Stimulated activated effector memory CD8-positive, alpha-beta T cell treated with anti-CD3 and anti-CD28 coated beads, Interleukin-12 subunit alpha, Interleukin-12 subunit beta, amount 100 ng/mL, for 72 hours (primary cell): ENCODE measurements around the gene PLPP3.

Experiments used
- ATAC-seq: fragments of 150-1000 bp; cut with Tn5 transposase; 2 replicates; pipeline ENCODE4 v1.10.0; 2021
- DNase-seq, 2 donors: peaks; one replicate each; pipeline ENCODE4 v3.0.0; 2021 to 2022; ENCODE audit warnings: low spot score in 2 of 2
- H3K27ac Mint-ChIP-seq: one replicate; pipeline ENCODE4 v1.8.0; 2022; ENCODE audit warnings: mild to moderate bottlenecking, mixed read lengths
- H3K36me3 Mint-ChIP-seq: one replicate; pipeline ENCODE4 v1.8.0; 2022; ENCODE audit warnings: mild to moderate bottlenecking, mixed read lengths
- H3K4me1 Mint-ChIP-seq: one replicate; pipeline ENCODE4 v1.8.0; 2022; ENCODE audit warnings: mixed read lengths
- H3K4me3 Mint-ChIP-seq: one replicate; pipeline ENCODE4 v1.8.0; 2022; ENCODE audit warnings: mild to moderate bottlenecking, mixed read lengths
- H3K9me3 Mint-ChIP-seq: one replicate; pipeline ENCODE4 v1.8.0; 2022; ENCODE audit warnings: mixed read lengths

Gene PLPP3

DNA sequence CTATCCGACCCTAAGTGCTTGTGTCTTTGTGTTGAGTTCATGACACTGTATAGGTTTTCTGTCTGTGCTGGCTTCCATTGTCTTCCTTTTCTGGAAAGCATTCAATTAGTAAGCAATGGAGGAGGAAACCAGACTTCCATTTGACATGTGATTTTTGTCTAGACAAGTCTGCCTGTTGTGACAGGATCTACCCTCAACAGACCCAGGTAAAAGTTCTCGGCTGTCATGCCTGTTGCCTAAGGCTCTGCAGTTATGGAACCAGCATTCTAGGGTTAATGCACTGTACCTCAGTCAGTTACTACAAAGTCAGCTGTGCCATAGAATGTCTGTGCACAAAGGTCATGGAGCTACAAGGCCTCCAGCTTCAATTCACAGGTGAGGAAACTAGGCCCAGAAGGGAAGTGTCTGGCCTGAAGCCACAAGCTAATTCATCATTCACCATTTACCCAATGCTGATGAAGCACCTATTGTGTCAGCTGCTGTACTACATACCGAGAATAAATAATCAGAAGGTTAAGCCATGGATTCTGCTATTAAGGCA, 72.3 kb downstream of the PLPP3 start:
- no peaks in the 10 kb centered on the region for H3K36me3 Mint-ChIP-seq
- H3K27ac Mint-ChIP-seq, result no peak overlapping the region
- DNase-seq (no peak), ATAC-seq (no peak)
- H3K4me1 Mint-ChIP-seq, result no peaks in the 10 kb centered on the region
- no peak overlapping the region for H3K4me3 Mint-ChIP-seq
- H3K9me3 Mint-ChIP-seq, result peaks cover 9% of the 10 kb centered on the region

DNA sequence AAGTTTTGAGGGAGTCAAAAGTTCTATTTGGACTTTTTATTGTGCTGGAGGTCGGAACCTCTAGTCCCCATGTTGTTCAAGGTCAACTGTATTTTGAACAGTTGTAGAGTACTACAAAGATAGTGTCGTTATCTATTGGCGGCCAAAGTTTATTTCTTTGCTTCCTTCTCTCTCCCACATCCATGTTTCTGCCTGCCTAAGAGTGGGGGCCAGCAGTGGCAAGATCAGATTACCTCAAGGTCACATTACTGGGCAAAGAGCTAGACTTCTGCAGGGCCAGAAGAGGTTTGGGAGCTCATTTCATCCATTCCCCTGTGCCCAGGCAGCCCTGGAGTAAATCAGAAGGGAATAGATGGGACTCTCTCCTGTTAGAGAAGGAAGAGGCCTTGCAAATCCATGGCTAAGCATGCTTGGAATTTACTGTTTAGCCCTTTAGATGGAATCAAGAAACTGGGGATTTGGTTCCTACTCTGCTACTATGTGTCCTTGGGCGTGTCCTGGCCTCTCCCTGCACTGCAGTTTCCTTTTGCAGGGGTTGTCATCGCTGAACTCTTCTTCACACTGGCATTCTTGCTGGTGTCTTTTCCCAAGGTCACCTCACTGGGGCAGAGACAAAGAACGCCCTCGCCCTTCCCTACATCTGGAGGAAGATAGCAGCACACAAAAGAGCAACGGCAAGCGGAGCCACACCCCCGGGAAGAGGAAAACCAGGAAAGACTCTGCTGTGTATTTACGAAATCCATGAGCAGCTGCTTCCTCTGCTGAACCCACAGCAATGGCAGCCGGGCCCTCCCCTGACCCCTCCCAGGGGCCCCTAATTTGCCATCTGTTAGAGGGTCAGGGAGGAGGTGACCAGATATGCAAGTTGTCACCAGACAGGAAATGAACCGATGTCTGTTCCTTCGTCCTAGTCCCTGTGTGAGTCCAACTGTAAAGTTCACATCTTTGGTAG, 73.3 kb downstream of the PLPP3 start:
- Mint-ChIP-seq H3K4me3 (no peak overlapping the region), H3K9me3 (peaks cover 11% of the 10 kb centered on the region), H3K27ac (no peak overlapping the region), H3K36me3 (no peaks in the 10 kb centered on the region), H3K4me1 (no peaks in the 10 kb centered on the region)
- ATAC-seq (no peak), DNase-seq (no peak)

DNA sequence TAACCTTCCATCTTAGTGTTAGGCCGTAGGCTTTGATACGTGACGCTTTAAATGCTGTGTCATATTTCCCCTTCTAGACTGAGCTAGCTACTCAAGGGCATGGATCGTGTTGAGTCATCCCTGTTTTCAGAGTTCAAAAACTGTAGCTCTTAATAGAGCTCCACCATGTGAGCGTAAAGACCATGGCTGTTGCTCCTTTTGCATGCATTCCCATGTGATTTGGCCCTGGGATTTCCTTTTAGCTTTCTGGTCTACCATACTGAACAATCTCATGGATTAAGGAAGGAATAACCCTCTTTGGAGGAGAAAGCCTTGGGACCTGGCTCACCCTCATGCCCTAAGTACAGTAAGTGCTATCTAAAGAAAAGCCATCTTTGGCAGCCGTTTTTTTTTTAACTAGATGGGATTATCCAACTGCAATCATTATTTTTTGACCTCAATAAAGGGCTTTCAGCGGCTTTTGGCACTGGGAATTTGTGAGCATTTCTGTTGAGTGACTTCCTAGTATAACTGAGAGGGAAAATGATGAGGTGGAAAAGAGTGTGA, 76.6 kb downstream of the PLPP3 start:
- DNase-seq (no peak), ATAC-seq (no peak)
- Mint-ChIP-seq H3K27ac (no peak overlapping the region), H3K9me3 (peaks cover 11% of the 10 kb centered on the region), H3K4me1 (no peaks in the 10 kb centered on the region), H3K4me3 (no peak overlapping the region), H3K36me3 (no peaks in the 10 kb centered on the region)

DNA sequence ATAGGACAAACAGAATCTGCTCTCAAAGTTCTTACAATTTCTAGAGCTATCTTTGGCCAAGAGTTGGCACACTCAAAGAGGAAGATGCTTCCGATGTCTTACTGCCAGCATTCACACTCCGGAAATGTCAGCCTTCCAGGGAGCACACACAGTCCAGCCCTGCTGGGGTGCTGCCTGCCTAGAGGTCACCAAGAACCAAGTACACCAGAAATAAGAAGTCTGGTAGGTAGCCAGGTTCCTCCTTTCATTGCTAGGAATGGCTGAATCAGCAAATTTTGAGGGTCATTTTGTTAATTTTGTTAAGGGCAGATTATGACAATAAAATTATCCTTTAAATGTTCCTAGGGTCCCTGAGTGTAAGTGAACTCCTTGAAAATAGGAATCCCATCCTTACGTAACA, 77.5 kb downstream of the PLPP3 start:
- peaks cover 11% of the 10 kb centered on the region for H3K9me3 Mint-ChIP-seq
- no peaks in the 10 kb centered on the region for H3K4me1 Mint-ChIP-seq
- DNase-seq, result no peak
- H3K4me3 Mint-ChIP-seq, result no peak overlapping the region
- H3K27ac Mint-ChIP-seq, result no peak overlapping the region
- no peak for ATAC-seq
- no peaks in the 10 kb centered on the region for H3K36me3 Mint-ChIP-seq

DNA sequence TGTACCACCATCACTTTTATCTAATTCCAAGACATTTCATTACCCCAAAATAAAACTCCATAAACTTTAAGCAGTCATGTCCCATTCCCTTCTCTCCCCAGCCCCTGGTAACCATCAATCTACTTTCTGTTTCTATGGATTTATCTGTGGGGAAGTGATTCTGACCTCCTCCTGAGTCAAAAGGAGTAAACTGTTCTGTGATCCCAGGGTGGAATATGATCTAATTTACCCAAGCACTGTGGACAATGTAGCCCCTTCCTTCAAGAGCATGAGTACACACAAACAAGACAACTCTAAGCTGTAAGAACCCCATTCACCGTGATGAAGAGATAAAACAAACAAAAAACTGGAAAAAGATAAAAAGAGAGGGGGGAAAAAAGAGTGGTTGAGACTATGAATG, 77.9 kb downstream of the PLPP3 start:
- no peaks in the 10 kb centered on the region for H3K36me3 Mint-ChIP-seq
- peaks cover 13% of the 10 kb centered on the region for H3K9me3 Mint-ChIP-seq
- ATAC-seq (no peak), DNase-seq (no peak)
- H3K27ac Mint-ChIP-seq, result no peak overlapping the region
- no peak overlapping the region for H3K4me3 Mint-ChIP-seq
- H3K4me1 Mint-ChIP-seq, result no peaks in the 10 kb centered on the region

DNA sequence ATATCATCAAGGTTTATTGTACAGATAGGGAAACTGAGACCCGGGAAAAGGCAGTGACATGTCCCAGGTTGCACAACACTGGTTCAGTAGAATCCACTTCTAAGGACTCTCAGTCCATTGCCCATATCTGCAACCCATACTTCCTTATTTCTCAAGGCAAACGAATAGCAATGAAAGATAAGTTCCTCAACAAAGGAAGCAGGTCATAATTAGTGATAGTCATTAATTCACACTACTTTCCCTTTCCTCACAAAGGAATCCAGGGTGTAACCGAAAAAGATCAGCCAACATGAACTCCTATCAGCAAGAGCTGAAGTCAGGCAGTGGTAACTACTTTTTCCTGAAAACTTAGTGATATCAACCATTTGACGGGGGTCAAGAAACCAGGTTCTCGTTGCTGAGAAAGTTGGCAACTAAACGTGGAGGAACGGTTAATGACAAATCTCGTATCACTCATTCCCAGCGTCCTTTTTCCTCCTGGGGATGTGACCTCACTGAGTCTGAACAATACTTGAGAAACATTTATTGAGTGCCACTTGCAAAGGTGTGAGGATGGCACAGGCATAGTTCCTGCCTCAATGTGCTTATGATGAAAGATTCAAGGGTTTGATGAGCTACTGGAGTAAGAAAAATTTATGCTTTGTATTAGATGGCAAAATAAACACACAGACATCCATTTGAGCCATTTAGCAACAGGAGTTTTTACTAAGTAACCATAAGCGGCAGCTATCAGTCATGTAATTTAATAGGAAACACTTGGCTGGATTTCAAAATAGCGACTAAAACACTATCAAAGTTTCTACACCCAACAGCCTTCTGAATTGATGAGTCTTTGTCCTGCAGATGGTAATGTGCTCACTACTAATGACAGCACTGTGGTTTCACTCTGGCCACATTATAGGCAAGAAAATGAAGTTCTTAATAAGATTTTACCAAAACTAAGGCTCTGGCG, 82.3 kb downstream of the PLPP3 start:
- Mint-ChIP-seq H3K36me3 (no peaks in the 10 kb centered on the region), H3K27ac (no peak overlapping the region), H3K4me1 (no peaks in the 10 kb centered on the region), H3K4me3 (no peak overlapping the region), H3K9me3 (peaks cover 6% of the 10 kb centered on the region)
- ATAC-seq (no peak), DNase-seq (no peak)

DNA sequence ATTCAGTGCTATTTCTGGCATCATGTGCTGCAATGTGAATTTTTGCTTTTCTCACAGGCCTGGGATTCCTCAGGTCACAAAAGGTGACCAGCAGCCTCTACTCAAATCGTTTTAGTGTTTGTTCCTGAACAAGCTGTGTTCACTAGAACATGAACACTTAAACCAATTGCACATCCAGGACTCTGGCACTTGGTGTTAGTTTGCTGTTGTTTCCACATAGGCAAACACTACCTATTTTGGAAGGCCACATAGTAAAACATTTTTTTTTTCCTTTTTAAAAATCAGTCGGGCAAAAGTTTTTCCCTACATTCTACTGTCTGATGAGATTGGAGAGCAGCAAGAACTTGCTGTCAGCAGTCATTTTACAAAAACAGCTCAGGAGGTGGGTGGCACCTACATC, 83.2 kb downstream of the PLPP3 start:
- Mint-ChIP-seq H3K9me3 (peaks cover 4% of the 10 kb centered on the region), H3K36me3 (no peaks in the 10 kb centered on the region), H3K4me3 (no peak overlapping the region), H3K4me1 (no peaks in the 10 kb centered on the region), H3K27ac (no peak overlapping the region)
- ATAC-seq (no peak), DNase-seq (no peak)

DNA sequence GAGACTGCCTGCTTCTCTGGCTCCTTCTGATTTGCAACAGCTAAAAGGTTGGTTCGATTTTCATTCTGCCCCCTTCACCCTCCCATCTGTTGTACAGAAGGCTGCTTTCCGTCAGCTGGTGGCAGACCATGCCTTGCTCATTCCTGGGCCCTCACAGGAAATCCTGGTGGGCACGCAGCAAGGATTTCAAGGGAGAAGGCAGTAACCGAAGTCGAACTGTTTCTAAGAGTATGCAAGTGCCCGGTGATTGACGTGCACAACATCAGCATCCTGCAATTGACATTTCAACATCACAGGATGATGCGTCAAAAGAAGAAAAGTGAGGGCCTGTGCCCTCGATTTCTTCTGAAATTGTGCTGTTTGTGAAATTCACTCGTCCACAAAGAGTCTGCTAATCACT, 83.8 kb downstream of the PLPP3 start:
- Mint-ChIP-seq H3K4me3 (no peak overlapping the region), H3K27ac (no peak overlapping the region), H3K9me3 (peaks cover 4% of the 10 kb centered on the region), H3K4me1 (no peaks in the 10 kb centered on the region), H3K36me3 (no peaks in the 10 kb centered on the region)
- DNase-seq (no peak), ATAC-seq (no peak)

DNA sequence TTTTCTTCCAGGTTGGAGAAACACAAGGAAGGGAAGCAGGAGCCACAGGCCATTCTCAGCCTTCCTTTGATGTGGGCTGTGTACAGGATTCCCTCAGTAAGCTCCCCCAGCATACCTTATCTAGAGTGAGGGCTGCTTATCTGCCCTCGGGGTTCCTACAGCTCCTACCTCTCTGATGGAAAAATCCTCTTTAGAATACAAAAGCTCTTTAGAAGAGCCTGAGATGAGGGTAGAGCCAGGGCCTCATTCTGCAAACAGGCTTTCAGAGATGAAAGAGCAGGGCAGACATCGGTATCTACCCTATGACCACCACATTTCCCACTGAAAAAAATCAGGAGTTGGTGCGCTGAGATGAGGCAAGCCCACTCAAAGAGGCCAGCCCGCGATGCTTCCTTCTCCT, 85.1 kb downstream of the PLPP3 start:
- Mint-ChIP-seq H3K4me1 (no peaks in the 10 kb centered on the region), H3K36me3 (no peaks in the 10 kb centered on the region), H3K27ac (no peak overlapping the region), H3K4me3 (no peak overlapping the region), H3K9me3 (peaks cover 4% of the 10 kb centered on the region)
- ATAC-seq (no peak), DNase-seq (no peak)

DNA sequence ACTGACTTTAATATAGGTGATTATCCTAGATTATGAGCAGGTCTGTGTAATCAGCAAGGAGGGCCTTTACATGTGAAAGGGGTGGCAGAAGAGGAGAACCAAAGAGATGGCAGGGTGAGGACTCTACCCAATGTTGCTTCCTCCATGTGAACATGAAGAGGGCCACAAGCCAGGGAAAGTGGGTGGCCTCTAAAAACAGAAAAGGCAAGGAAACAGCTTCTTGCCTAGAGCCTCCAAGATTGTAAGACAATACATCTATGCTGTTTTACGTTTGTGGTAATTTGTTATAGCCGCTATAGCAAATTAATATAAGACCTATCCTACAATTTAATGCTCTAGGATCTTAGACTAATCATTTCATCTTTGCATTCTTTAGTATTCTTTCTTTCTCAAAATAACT, 85.5 kb downstream of the PLPP3 start:
- Mint-ChIP-seq H3K4me3 (no peak overlapping the region), H3K36me3 (no peaks in the 10 kb centered on the region), H3K9me3 (peaks cover 4% of the 10 kb centered on the region), H3K4me1 (no peaks in the 10 kb centered on the region), H3K27ac (no peak overlapping the region)
- ATAC-seq, result no peak
- DNase-seq, result no peak

DNA sequence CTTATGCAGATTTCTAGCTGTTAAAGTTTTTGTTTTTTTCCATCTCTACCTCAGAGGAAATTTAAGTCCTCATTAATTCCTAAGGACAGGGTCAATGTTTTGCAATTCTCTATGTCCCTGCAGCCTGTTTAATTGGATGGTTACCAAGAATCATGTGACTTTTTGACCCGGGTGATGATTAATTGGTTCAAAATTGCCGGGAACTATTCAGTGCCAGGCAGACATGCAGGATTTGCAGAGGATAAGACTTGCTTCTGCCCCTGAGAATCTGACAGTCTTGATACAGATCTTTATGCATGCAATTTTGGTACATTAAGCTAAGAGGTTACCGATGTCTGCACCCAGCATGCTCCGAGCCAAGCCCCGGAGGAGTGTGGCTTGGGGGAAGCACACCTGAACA, 87.9 kb downstream of the PLPP3 start:
- no peaks in the 10 kb centered on the region for H3K4me1 Mint-ChIP-seq
- no peaks in the 10 kb centered on the region for H3K36me3 Mint-ChIP-seq
- no peak overlapping the region for H3K27ac Mint-ChIP-seq
- peaks cover 2% of the 10 kb centered on the region for H3K9me3 Mint-ChIP-seq
- no peak overlapping the region for H3K4me3 Mint-ChIP-seq
- DNase-seq (no peak), ATAC-seq (no peak)

DNA sequence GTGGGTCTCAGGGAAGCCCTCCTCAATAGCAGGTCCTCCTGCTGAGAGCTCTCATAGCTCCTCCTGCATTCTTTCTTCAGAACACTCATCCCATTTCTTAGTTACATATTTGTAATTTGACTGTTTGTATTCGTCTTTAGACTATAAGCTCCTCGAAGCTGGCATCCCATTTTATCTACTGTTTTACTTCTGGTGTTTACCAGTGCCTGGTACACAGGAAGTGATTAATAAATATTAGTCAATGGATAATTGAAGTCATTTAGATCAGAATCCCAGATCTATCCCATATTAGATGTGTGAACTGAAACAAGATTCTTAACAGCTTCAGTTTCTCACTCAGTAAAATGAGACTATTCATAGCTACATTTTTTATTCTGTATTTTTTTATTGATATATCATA, 88.7 kb downstream of the PLPP3 start:
- H3K27ac Mint-ChIP-seq, result no peak overlapping the region
- no peaks in the 10 kb centered on the region for H3K9me3 Mint-ChIP-seq
- H3K36me3 Mint-ChIP-seq, result no peaks in the 10 kb centered on the region
- no peak overlapping the region for H3K4me3 Mint-ChIP-seq
- no peaks in the 10 kb centered on the region for H3K4me1 Mint-ChIP-seq
- no peak for DNase-seq
- ATAC-seq, result no peak

DNA sequence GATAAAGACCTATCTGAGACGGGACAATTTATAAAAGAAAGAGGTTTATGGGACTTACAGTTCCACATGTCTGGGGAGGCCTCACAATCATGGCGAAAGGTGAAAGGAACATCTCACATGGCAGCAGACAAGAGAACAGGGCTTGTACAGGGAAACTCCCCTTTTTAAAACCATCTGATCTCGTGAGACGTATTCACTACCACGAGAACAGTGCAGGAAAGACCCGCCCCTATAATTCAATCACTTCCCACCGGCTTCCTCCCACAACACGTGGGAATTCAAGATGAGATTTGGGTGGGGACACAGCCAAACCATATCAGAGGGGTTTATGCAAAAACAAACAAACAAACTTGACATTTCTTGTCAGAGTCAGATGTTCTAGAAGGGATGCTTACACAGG, 89.7 kb downstream of the PLPP3 start:
- H3K27ac Mint-ChIP-seq, result no peak overlapping the region
- H3K9me3 Mint-ChIP-seq, result no peaks in the 10 kb centered on the region
- no peak overlapping the region for H3K4me3 Mint-ChIP-seq
- DNase-seq (no peak), ATAC-seq (no peak)
- no peaks in the 10 kb centered on the region for H3K4me1 Mint-ChIP-seq
- no peaks in the 10 kb centered on the region for H3K36me3 Mint-ChIP-seq

DNA sequence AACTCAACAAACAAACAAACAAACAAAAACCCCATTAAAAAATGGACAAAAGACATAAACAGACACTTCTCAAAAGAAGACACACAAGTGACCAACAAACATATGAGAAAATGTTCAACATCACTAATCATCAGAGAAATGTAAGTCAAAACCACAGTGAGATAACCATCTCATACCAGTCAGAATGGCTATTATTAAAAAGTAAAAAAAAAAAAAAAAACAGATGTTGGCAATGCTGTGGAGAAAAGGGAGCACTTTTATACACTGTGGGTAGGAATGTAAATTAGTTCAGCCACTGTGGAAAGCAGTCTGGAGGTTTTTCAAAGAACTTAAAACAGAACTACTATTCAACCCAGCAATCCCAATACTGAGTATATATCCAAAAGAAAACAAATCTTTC, 94.7 kb downstream of the PLPP3 start:
- DNase-seq (no peak), ATAC-seq (no peak)
- H3K4me3 Mint-ChIP-seq, result no peak overlapping the region
- H3K9me3 Mint-ChIP-seq, result no peaks in the 10 kb centered on the region
- H3K27ac Mint-ChIP-seq, result no peak overlapping the region
- no peaks in the 10 kb centered on the region for H3K4me1 Mint-ChIP-seq
- no peaks in the 10 kb centered on the region for H3K36me3 Mint-ChIP-seq

DNA sequence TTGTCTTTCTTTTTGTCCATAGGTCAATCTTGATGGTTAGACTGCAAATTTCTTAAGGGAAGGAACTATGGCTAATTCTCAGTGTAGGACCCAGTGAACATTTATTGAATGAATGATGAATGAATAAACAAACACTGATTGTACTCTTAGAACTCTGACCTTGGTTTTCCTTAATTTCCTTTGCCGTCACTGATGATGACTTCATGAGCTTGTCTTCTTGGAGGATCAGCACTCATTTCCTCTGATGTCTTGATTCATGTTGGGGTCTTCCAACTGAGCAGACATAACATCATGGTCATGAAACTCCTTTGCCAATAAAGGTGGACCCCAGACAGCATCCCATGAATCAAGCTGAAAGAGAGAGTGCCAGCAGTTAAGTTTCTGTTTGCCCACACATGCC, 96.3 kb downstream of the PLPP3 start:
- ATAC-seq (no peak), DNase-seq (no peak)
- Mint-ChIP-seq H3K27ac (no peak overlapping the region), H3K36me3 (no peaks in the 10 kb centered on the region), H3K9me3 (peaks cover 6% of the 10 kb centered on the region), H3K4me1 (peaks cover 6% of the 10 kb centered on the region), H3K4me3 (no peak overlapping the region)
